T-helper 17 cell (primary cell): Measurements from ENCODE around the gene MUCL3. TPM values are rescaled to one million over a fixed set of nuclear protein-coding genes. Genes with fewer than 3 reads are reported as not detected.

Experiments used
- ATAC-seq: fragments of 150-1000 bp; cut with Tn5 transposase; 2 replicates; pipeline ENCODE4 v1.10.0; 2021; ENCODE audit warnings: mild to moderate bottlenecking, moderate library complexity
- DNase-seq, 3 donors: peaks; one replicate each; pipeline versions ENCODE4 v3.0.0 to v3.0.0-alpha.2; 2020 to 2021
- H3K9me3 ChIP-seq: one replicate; pipeline ENCODE4 v1.7.0; 2013; ENCODE audit warnings: low read length, mild to moderate bottlenecking; ENCODE audit not compliant: control insufficient read depth, poor library complexity, severe bottlenecking
- H3K27ac Mint-ChIP-seq: one replicate; pipeline ENCODE4 v1.8.0; 2022; ENCODE audit warnings: mild to moderate bottlenecking, moderate library complexity, mixed read lengths
- H3K27me3 Mint-ChIP-seq: one replicate; pipeline ENCODE4 v1.8.0; 2022; ENCODE audit warnings: mixed read lengths
- H3K36me3 Mint-ChIP-seq: one replicate; pipeline ENCODE4 v1.8.0; 2022; ENCODE audit warnings: low read depth, mixed read lengths
- H3K4me1 Mint-ChIP-seq: one replicate; pipeline ENCODE4 v1.8.0; 2022; ENCODE audit warnings: mild to moderate bottlenecking, mixed read lengths
- H3K4me3 Mint-ChIP-seq: one replicate; pipeline ENCODE4 v1.8.0; 2022; ENCODE audit warnings: mild to moderate bottlenecking, moderate library complexity, mixed read lengths
- total RNA-seq, 4 donors: library from RNA in 2 of 4; stranded (reverse) in 2 of 4; gene quantifications; one replicate each; pipeline ENCODE4 v1.2.3 and lab custom pipeline; 2022 to 2026

MUCL3 gene
- not detected for total RNA-seq
- total RNA-seq (lab: John Stamatoyannopoulos, UW): 0 reads per million in 2 donors

GRCh38 chr6:30940361-30940986 lies at the start of gene MUCL3:
MUCL3 (plus strand) TSS chr6:30940973; CDS start chr6:30941000, 27 bp downstream.
- H3K27me3 Mint-ChIP-seq: peaks cover 84% of the 10 kb centered on the region
- ATAC-seq (no peak), DNase-seq (no peak)
- no peak within 1 kb of the TSS for H3K4me3 Mint-ChIP-seq
- H3K4me1 Mint-ChIP-seq: peaks cover 7% of the 10 kb centered on the region
- H3K9me3 ChIP-seq: no peaks in the 10 kb centered on the region
- H3K27ac Mint-ChIP-seq: no peak within 1 kb of the TSS
- no peaks in the 10 kb centered on the region for H3K36me3 Mint-ChIP-seq

GRCh38 chr6:30891450-30891723 lies 49.4 kb upstream of the MUCL3 start:
- Mint-ChIP-seq H3K27me3 (peaks cover 9% of the 10 kb centered on the region), H3K4me1 (peaks cover 13% of the 10 kb centered on the region), H3K36me3 (peaks cover 13% of the 10 kb centered on the region), H3K27ac (no peak overlapping the region), H3K4me3 (no peak overlapping the region)
- DNase-seq: no peak
- no peaks in the 10 kb centered on the region for H3K9me3 ChIP-seq
- no peak for ATAC-seq

- no peaks in the 10 kb centered on the region for H3K9me3 ChIP-seq
- ATAC-seq (no peak), DNase-seq (no peak)
- peaks cover 8% of the 10 kb centered on the region for H3K4me1 Mint-ChIP-seq
- no peak overlapping the region for H3K4me3 Mint-ChIP-seq
- peaks cover 13% of the 10 kb centered on the region for H3K36me3 Mint-ChIP-seq
- no peak overlapping the region for H3K27ac Mint-ChIP-seq
- H3K27me3 Mint-ChIP-seq: peaks cover 5% of the 10 kb centered on the region
These were observed 48.8 kb upstream of the MUCL3 start for GRCh38 chr6:30891816-30892538.

GRCh38 chr6:30893001-30893591 lies 47.7 kb upstream of the MUCL3 start:
- DNase-seq: no peak
- Mint-ChIP-seq H3K4me1 (peaks cover 8% of the 10 kb centered on the region), H3K27me3 (peaks cover 5% of the 10 kb centered on the region), H3K27ac (no peak overlapping the region), H3K36me3 (peaks cover 13% of the 10 kb centered on the region), H3K4me3 (no peak overlapping the region)
- no peaks in the 10 kb centered on the region for H3K9me3 ChIP-seq
- no peak for ATAC-seq

GRCh38 chr6:30893666-30894065 lies 47.1 kb upstream of the MUCL3 start:
- Mint-ChIP-seq H3K27ac (no peak overlapping the region), H3K4me3 (no peak overlapping the region), H3K27me3 (peaks cover 5% of the 10 kb centered on the region), H3K36me3 (peaks cover 17% of the 10 kb centered on the region), H3K4me1 (peaks cover 8% of the 10 kb centered on the region)
- no peak for ATAC-seq
- no peak for DNase-seq
- H3K9me3 ChIP-seq: no peaks in the 10 kb centered on the region

GRCh38 chr6:30894381-30894780 lies 46.4 kb upstream of the MUCL3 start:
- H3K27me3 Mint-ChIP-seq: peaks cover 5% of the 10 kb centered on the region
- peak overlapping the region; percentile 37 for H3K27ac Mint-ChIP-seq
- no peak overlapping the region for H3K4me3 Mint-ChIP-seq
- peaks cover 17% of the 10 kb centered on the region for H3K36me3 Mint-ChIP-seq
- no peaks in the 10 kb centered on the region for H3K9me3 ChIP-seq
- DNase-seq (no peak), ATAC-seq (no peak)
- peaks cover 8% of the 10 kb centered on the region for H3K4me1 Mint-ChIP-seq

- peaks cover 8% of the 10 kb centered on the region for H3K4me1 Mint-ChIP-seq
- peaks cover 17% of the 10 kb centered on the region for H3K36me3 Mint-ChIP-seq
- ATAC-seq: no peak
- no peak for DNase-seq
- H3K27ac Mint-ChIP-seq: peak overlapping the region; percentile 37
- H3K9me3 ChIP-seq: no peaks in the 10 kb centered on the region
- H3K27me3 Mint-ChIP-seq: peaks cover 3% of the 10 kb centered on the region
- no peak overlapping the region for H3K4me3 Mint-ChIP-seq
These were observed 45.8 kb upstream of the MUCL3 start for GRCh38 chr6:30894935-30895334.

GRCh38 chr6:30895343-30895742 lies 45.4 kb upstream of the MUCL3 start:
- ATAC-seq (no peak), DNase-seq (no peak)
- Mint-ChIP-seq H3K4me1 (peaks cover 8% of the 10 kb centered on the region), H3K4me3 (no peak overlapping the region), H3K27ac (no peak overlapping the region), H3K36me3 (peaks cover 14% of the 10 kb centered on the region), H3K27me3 (no peaks in the 10 kb centered on the region)
- no peaks in the 10 kb centered on the region for H3K9me3 ChIP-seq

- Mint-ChIP-seq H3K4me1 (peaks cover 8% of the 10 kb centered on the region), H3K27me3 (no peaks in the 10 kb centered on the region), H3K27ac (no peak overlapping the region), H3K36me3 (peaks cover 13% of the 10 kb centered on the region), H3K4me3 (no peak overlapping the region)
- no peaks in the 10 kb centered on the region for H3K9me3 ChIP-seq
- DNase-seq (no peak), ATAC-seq (no peak)
These were observed 44.2 kb upstream of the MUCL3 start for GRCh38 chr6:30896541-30896940.

- ATAC-seq (no peak), DNase-seq (no peak)
- Mint-ChIP-seq H3K4me1 (peaks cover 14% of the 10 kb centered on the region), H3K4me3 (no peak overlapping the region), H3K27ac (no peak overlapping the region), H3K36me3 (peaks cover 11% of the 10 kb centered on the region), H3K27me3 (no peaks in the 10 kb centered on the region)
- no peaks in the 10 kb centered on the region for H3K9me3 ChIP-seq
These were observed 42.9 kb upstream of the MUCL3 start for GRCh38 chr6:30897882-30898281.

GRCh38 chr6:30898750-30899360 lies 41.9 kb upstream of the MUCL3 start:
- no peaks in the 10 kb centered on the region for H3K27me3 Mint-ChIP-seq
- no peak overlapping the region for H3K27ac Mint-ChIP-seq
- peaks cover 11% of the 10 kb centered on the region for H3K36me3 Mint-ChIP-seq
- ATAC-seq (no peak), DNase-seq (no peak)
- H3K9me3 ChIP-seq: no peaks in the 10 kb centered on the region
- peaks cover 15% of the 10 kb centered on the region for H3K4me1 Mint-ChIP-seq
- H3K4me3 Mint-ChIP-seq: no peak overlapping the region

- ATAC-seq (no peak), DNase-seq (no peak)
- H3K27me3 Mint-ChIP-seq: no peaks in the 10 kb centered on the region
- H3K36me3 Mint-ChIP-seq: peaks cover 4% of the 10 kb centered on the region
- no peak overlapping the region for H3K4me3 Mint-ChIP-seq
- peaks cover 7% of the 10 kb centered on the region for H3K4me1 Mint-ChIP-seq
- no peaks in the 10 kb centered on the region for H3K9me3 ChIP-seq
- H3K27ac Mint-ChIP-seq: no peak overlapping the region
These were observed 39.8 kb upstream of the MUCL3 start for GRCh38 chr6:30900863-30901417.

- DNase-seq (no peak), ATAC-seq (no peak)
- no peaks in the 10 kb centered on the region for H3K27me3 Mint-ChIP-seq
- H3K4me3 Mint-ChIP-seq: no peak overlapping the region
- H3K27ac Mint-ChIP-seq: no peak overlapping the region
- H3K9me3 ChIP-seq: no peaks in the 10 kb centered on the region
- peaks cover 4% of the 10 kb centered on the region for H3K36me3 Mint-ChIP-seq
- H3K4me1 Mint-ChIP-seq: peaks cover 7% of the 10 kb centered on the region
These were observed 39.3 kb upstream of the MUCL3 start for GRCh38 chr6:30901436-30901835.
